Measurements from ENCODE around the gene VWF.

Gene VWF

GRCh38 chr12:6046511-6047180, 77.8 kb downstream of the VWF start:
- in situ Hi-C loops (cut with MboI; ENCODE audit: low pct_unique_long_range_greater_than_20kb, low sequenced_read_pairs, unreplicated experiment), result no loop called here
- TF ChIP-seq CTCF (IDR thresholded peaks at IDR 0.05; ENCODE audit: extremely low read depth, insufficient read depth, missing control alignments), result no peak
- no peak for DNase-seq (ENCODE audit: low spot score)

GRCh38 chr12:6045438-6045837, 79.0 kb downstream of the VWF start:
- no peak for TF ChIP-seq CTCF (IDR thresholded peaks at IDR 0.05; ENCODE audit: extremely low read depth, insufficient read depth, missing control alignments)
- DNase-seq (ENCODE audit: low spot score), result no peak
- in situ Hi-C loops (cut with MboI; ENCODE audit: low pct_unique_long_range_greater_than_20kb, low sequenced_read_pairs, unreplicated experiment), result no loop called here

- TF ChIP-seq CTCF (IDR thresholded peaks at IDR 0.05; ENCODE audit: extremely low read depth, insufficient read depth, missing control alignments), result no peak
- no peak for DNase-seq (ENCODE audit: low spot score)
- in situ Hi-C loops (cut with MboI; ENCODE audit: low pct_unique_long_range_greater_than_20kb, low sequenced_read_pairs, unreplicated experiment), result no loop called here
Measured at GRCh38 chr12:6044082-6044481, 80.4 kb downstream of the VWF start.

- no peak for DNase-seq (ENCODE audit: low spot score)
- no peak for TF ChIP-seq CTCF (IDR thresholded peaks at IDR 0.05; ENCODE audit: extremely low read depth, insufficient read depth, missing control alignments)
- in situ Hi-C loops (cut with MboI; ENCODE audit: low pct_unique_long_range_greater_than_20kb, low sequenced_read_pairs, unreplicated experiment), result no loop called here
Measured at GRCh38 chr12:6042446-6042845, 82.0 kb downstream of the VWF start.

GRCh38 chr12:6041891-6042290, 82.6 kb downstream of the VWF start:
- TF ChIP-seq CTCF (IDR thresholded peaks at IDR 0.05; ENCODE audit: extremely low read depth, insufficient read depth, missing control alignments), result no peak
- no peak for DNase-seq (ENCODE audit: low spot score)
- in situ Hi-C loops (cut with MboI; ENCODE audit: low pct_unique_long_range_greater_than_20kb, low sequenced_read_pairs, unreplicated experiment), result no loop called here

GRCh38 chr12:6040815-6041214, 83.7 kb downstream of the VWF start:
- no peak for DNase-seq (ENCODE audit: low spot score)
- no peak for TF ChIP-seq CTCF (IDR thresholded peaks at IDR 0.05; ENCODE audit: extremely low read depth, insufficient read depth, missing control alignments)
- in situ Hi-C loops (cut with MboI; ENCODE audit: low pct_unique_long_range_greater_than_20kb, low sequenced_read_pairs, unreplicated experiment), result no loop called here
